GM12892 (cell line): ENCODE measurements around the gene CHSY3.

Experiments used
- POLR2A ChIP-seq: IDR thresholded peaks from 2 replicates; pipeline ENCODE4 v1.6.1; 2011; ENCODE audit warnings: low read depth, low read length, control low read depth
- POLR2AphosphoS5 ChIP-seq: IDR thresholded peaks from 2 replicates; pipeline ENCODE4 v1.6.1; 2011; ENCODE audit warnings: low read depth, low read length, control low read depth

DNA sequence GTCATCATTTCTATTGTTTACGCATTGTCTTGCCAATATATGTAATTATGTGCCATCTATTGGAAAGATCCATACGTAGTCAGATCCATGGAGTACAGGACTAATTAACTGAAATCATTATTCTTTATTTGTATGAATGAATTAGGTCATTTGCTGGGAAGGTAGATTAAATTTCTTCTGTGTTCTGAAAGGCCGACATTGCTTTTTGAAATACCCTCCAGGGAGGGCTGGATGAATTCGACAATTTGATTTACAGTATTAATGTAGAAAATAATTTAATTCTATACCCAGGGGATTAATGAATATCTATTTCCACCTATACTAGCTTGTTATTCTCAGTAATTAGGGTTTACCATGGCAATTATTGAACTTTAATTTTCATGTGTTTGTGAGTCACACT lies 117.6 kb downstream of the CHSY3 start:
- no peak for TF ChIP-seq POLR2AphosphoS5
- no peak for TF ChIP-seq POLR2A
